ENCODE results near the gene R3HCC1L.

Gene R3HCC1L

DNA sequence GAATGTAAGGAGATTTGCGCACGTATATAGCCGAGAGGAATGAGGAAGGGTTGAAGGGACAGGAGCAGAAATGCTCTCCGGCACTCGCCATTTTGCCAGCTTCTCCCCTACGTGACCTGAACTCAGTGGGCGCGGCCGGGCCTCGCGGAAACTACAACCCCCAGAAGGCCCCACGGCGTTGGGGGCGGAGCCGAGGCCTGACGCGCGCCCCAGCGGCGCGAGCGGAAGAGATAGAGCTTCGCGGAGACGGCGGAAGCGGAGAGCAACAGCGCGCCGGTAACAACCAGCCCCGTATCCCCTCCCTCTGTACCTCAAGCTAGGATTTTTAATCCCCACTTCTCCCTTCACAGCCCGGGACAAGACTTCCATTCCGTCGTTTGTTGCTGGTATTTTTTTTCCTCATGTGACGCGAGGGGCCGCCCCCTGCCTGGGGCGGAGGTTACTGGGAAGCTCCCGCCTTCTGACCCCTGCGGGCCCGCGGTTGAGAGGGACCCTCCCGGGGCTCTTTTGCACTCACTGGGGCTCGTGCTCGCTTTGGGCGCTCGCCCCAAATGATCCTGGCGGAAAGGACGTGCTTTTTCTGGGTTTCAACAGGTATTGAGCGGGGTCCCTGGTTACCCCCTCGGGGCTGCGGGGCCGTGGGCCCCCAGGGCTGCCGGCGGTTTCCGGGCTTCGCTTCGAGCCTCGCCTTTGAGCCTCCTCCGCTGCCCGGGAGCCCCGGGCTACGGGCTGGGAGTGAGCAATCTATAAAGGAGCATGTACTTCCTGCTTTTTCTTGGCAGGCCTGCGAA is at the start of gene R3HCC1L:
TSS of gene R3HCC1L (plus strand) at position 227 of the 791 bp plus-strand sequence. CDS start 73,458 bp downstream, outside the sequence.
- peak within 1 kb of the TSS; percentile 93 for H3K4me3 ChIP-seq (ENCODE audit: control insufficient read depth, low read depth, low read length)
- DNase-seq (ENCODE audit: low read depth), result peak; percentile 82
- TF ChIP-seq, protein P1, sequence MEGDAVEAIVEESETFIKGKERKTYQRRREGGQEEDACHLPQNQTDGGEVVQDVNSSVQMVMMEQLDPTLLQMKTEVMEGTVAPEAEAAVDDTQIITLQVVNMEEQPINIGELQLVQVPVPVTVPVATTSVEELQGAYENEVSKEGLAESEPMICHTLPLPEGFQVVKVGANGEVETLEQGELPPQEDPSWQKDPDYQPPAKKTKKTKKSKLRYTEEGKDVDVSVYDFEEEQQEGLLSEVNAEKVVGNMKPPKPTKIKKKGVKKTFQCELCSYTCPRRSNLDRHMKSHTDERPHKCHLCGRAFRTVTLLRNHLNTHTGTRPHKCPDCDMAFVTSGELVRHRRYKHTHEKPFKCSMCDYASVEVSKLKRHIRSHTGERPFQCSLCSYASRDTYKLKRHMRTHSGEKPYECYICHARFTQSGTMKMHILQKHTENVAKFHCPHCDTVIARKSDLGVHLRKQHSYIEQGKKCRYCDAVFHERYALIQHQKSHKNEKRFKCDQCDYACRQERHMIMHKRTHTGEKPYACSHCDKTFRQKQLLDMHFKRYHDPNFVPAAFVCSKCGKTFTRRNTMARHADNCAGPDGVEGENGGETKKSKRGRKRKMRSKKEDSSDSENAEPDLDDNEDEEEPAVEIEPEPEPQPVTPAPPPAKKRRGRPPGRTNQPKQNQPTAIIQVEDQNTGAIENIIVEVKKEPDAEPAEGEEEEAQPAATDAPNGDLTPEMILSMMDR (conservative IDR thresholded peaks at IDR 0.05; ENCODE audit: control insufficient read depth, insufficient read depth, low read depth, low read length), result no peak

- DNase-seq (ENCODE audit: low read depth), result no peak
- TF ChIP-seq, protein P1 (conservative IDR thresholded peaks at IDR 0.05; ENCODE audit: control insufficient read depth, insufficient read depth, low read depth, low read length), result no peak
- no peak overlapping the region for H3K4me3 ChIP-seq (ENCODE audit: control insufficient read depth, low read depth, low read length)
Observed at GRCh38 chr10:98085238-98085637, 49.2 kb upstream of the R3HCC1L start.

DNA sequence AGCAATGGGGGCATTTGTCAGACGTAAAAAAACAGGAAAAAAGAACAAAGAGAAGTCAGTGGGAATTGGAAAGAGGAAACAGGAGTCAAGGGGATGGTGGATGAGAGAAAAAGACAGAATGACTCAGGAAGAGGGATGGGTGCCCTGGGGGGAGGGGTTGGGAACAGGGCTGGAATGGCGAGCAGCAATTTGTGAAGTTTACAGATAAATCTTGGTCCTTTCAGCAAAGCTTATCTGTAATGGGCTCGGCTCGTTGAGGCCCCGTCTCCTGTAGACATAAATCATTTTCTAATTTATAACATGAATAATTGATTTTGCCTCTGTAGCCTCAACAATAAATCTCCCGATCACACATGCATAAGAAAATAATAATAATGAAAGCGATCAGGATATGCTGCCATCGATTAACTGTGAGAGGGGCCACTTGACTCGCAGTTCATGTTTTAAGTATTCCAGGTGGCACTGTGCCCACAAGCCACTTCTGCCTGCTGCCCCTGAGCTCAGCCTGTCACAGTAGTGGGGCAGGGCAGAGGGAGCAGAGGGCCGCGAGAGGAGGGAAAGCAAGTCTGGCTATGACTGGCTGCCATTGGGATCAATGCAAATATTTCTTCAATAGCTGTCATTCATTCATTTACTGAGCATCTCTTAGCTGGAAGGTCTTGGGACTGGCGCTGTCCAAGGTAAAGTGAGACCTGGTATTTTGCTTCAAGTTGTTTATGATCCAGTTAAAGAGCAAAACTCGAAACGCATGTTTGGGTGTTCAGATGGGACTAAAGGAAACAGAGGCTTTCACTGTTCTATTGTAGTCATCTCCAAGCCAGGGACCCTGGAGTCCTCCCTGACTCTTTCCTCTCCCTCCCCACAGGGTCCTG is 47.4 kb upstream of the R3HCC1L start:
- peak; percentile 6 for DNase-seq (ENCODE audit: low read depth)
- no peak overlapping the region for H3K4me3 ChIP-seq (ENCODE audit: control insufficient read depth, low read depth, low read length)
- TF ChIP-seq, protein P1 (conservative IDR thresholded peaks at IDR 0.05; ENCODE audit: control insufficient read depth, insufficient read depth, low read depth, low read length), result no peak

DNA sequence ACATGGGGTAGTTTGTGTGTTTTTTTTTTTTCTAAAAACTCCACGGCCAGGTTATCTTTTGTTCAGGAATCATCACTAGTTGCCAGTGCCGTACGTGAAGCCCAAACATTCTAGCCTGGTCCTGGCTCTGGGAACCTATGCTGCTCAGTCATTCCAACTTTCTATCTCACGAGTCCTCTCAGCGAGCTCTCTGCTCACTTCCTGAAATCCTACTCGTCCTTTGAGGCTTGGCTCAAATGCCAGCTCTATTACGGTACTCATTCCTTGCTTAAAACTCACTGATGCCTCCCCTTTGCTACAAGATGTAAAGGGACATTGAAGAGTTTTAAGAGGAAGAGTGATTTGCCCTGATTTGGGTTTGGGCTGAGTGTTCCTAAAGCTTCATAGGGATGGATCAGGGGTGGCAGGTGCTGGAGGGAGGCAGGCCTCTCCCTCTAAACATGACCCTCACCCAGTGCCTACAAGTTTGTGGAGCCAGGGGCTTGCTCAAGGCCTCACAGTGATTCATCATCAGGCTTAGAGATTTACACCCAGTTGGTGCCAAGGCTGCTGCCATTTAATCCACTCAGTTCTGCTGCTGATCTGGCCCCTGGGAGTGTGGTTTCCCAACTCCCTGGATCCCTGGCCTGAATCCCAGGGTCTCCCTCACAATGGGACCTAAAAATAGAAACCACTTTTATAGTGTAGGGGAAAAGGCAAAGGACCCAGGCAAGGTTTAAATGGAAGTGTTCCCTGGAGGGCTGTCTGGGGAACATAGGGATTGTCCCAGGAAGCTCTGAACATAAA is 46.1 kb upstream of the R3HCC1L start:
- DNase-seq (ENCODE audit: low read depth), result peak; percentile 35
- TF ChIP-seq, protein P1 (conservative IDR thresholded peaks at IDR 0.05; ENCODE audit: control insufficient read depth, insufficient read depth, low read depth, low read length), result no peak
- no peak overlapping the region for H3K4me3 ChIP-seq (ENCODE audit: control insufficient read depth, low read depth, low read length)

- TF ChIP-seq, protein P1 (conservative IDR thresholded peaks at IDR 0.05; ENCODE audit: control insufficient read depth, insufficient read depth, low read depth, low read length), result no peak
- H3K4me3 ChIP-seq (ENCODE audit: control insufficient read depth, low read depth, low read length), result no peak overlapping the region
- no peak for DNase-seq (ENCODE audit: low read depth)
Observed at GRCh38 chr10:98090822-98091221, 43.6 kb upstream of the R3HCC1L start.

DNA sequence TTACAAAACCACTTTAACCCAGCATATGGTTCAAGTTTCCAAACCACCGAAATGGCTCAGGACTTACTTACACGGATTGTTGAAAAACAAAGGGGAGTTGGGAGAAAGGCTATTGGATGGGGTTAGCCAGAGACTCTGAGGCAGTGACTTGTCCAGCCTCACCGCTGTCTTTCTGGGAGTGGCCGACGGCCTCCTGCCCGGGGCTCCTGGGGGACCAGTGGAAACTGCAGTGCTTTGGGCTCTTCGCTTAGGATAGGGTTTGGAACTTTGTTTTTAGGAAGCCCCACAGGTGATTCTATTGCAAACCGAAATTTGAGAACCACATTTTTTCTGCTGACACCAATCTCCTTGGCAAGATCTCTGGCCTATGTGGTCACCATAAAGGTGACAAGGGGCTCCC is 38.1 kb upstream of the R3HCC1L start:
- no peak for DNase-seq (ENCODE audit: low read depth)
- no peak overlapping the region for H3K4me3 ChIP-seq (ENCODE audit: control insufficient read depth, low read depth, low read length)
- TF ChIP-seq, protein P1 (conservative IDR thresholded peaks at IDR 0.05; ENCODE audit: control insufficient read depth, insufficient read depth, low read depth, low read length), result no peak

Measured in fibroblast of mammary gland (primary cell).